ENCODE results near the gene PFDN2. TPM values are rescaled to one million over a fixed set of nuclear protein-coding genes. Genes with fewer than 3 reads are reported as not detected.
A peak's percentile ranks its signal among the peaks of the same experiment; 100 is the strongest.

The PFDN2 gene
- total RNA-seq (85.4 and 137 TPM in 2 replicates), polyA plus RNA-seq (103 and 121 TPM in 2 replicates)

GRCh38 chr1:161117759-161118581, at the start of gene PFDN2, which contains the start of gene NIT1:
PFDN2 (minus strand) TSS chr1:161118037; CDS start chr1:161118026, 11 bp downstream.
NIT1 (plus strand) TSS chr1:161118105; CDS start chr1:161118177, 72 bp downstream.
- Histone ChIP-seq H3K27me3 (no peaks in the 10 kb centered on the region), H3K36me3 (peaks cover 23% of the 10 kb centered on the region), H3K4me3 (peak within 1 kb of the TSS; percentile 96), H3K4me1 (ENCODE audit: low read depth) (peaks cover 15% of the 10 kb centered on the region), H3K27ac (peak within 1 kb of the TSS; percentile 92), H3K9me3 (ENCODE audit: low read depth) (no peaks in the 10 kb centered on the region)
- no peak for TF ChIP-seq CTCF (IDR thresholded peaks at IDR 0.05; ENCODE audit: low read depth, low read length)
- peak; percentile 91 to 93 for DNase-seq (ENCODE audit: low read depth in 1 of 2, low spot score in 1 of 2)

- H3K4me1 ChIP-seq (ENCODE audit: low read depth) = no peaks in the 10 kb centered on the region
- DNase-seq (ENCODE audit: low read depth in 1 of 2, low spot score in 1 of 2) = peak in 1 of 2 donors; percentile 59
- H3K9me3 ChIP-seq (ENCODE audit: low read depth) = no peaks in the 10 kb centered on the region
- H3K4me3 ChIP-seq = peak overlapping the region; percentile 60
- peak overlapping the region; percentile 40 for H3K27ac ChIP-seq
- H3K27me3 ChIP-seq = no peaks in the 10 kb centered on the region
- TF ChIP-seq CTCF (IDR thresholded peaks at IDR 0.05; ENCODE audit: low read depth, low read length) = no peak
- peaks cover 21% of the 10 kb centered on the region for H3K36me3 ChIP-seq
Measured at GRCh38 chr1:161166669-161167548, 49.1 kb upstream of the PFDN2 start.

- peak; percentile 99 for DNase-seq (ENCODE audit: low read depth in 1 of 2, low spot score in 1 of 2)
- TF ChIP-seq CTCF (IDR thresholded peaks at IDR 0.05; ENCODE audit: low read depth, low read length) = peak; percentile 44
- Histone ChIP-seq H3K27me3 (no peaks in the 10 kb centered on the region), H3K27ac (peak within 1 kb of the TSS; percentile 81), H3K36me3 (peaks cover 14% of the 10 kb centered on the region), H3K4me1 (ENCODE audit: low read depth) (no peaks in the 10 kb centered on the region), H3K9me3 (ENCODE audit: low read depth) (no peaks in the 10 kb centered on the region), H3K4me3 (peak within 1 kb of the TSS; percentile 60)
Measured at GRCh38 chr1:161165742-161166668, 48.2 kb upstream of the PFDN2 start, which contains the start of gene PPOX. PPOX (plus strand) TSS chr1:161166426; CDS start chr1:161166848, 422 bp downstream.

GRCh38 chr1:161164901-161165610, 47.2 kb upstream of the PFDN2 start:
- peaks cover 5% of the 10 kb centered on the region for H3K36me3 ChIP-seq
- DNase-seq (ENCODE audit: low read depth in 1 of 2, low spot score in 1 of 2) = no peak
- H3K9me3 ChIP-seq (ENCODE audit: low read depth) = no peaks in the 10 kb centered on the region
- no peak for TF ChIP-seq CTCF (IDR thresholded peaks at IDR 0.05; ENCODE audit: low read depth, low read length)
- H3K27ac ChIP-seq = peak overlapping the region; percentile 81
- H3K4me3 ChIP-seq = peak overlapping the region; percentile 60
- no peaks in the 10 kb centered on the region for H3K27me3 ChIP-seq
- H3K4me1 ChIP-seq (ENCODE audit: low read depth) = no peaks in the 10 kb centered on the region
